Medulla oblongata (tissue), 1 donor: ENCODE data around the gene ZNF205.
A peak's percentile ranks its signal among the peaks of the same experiment; 100 is the strongest.

Experiments
- DNase-seq: peaks from one replicate; pipeline ENCODE4 v3.0.0-alpha.2; 2015; ENCODE audit errors: extremely low spot score

Gene ZNF205

DNA sequence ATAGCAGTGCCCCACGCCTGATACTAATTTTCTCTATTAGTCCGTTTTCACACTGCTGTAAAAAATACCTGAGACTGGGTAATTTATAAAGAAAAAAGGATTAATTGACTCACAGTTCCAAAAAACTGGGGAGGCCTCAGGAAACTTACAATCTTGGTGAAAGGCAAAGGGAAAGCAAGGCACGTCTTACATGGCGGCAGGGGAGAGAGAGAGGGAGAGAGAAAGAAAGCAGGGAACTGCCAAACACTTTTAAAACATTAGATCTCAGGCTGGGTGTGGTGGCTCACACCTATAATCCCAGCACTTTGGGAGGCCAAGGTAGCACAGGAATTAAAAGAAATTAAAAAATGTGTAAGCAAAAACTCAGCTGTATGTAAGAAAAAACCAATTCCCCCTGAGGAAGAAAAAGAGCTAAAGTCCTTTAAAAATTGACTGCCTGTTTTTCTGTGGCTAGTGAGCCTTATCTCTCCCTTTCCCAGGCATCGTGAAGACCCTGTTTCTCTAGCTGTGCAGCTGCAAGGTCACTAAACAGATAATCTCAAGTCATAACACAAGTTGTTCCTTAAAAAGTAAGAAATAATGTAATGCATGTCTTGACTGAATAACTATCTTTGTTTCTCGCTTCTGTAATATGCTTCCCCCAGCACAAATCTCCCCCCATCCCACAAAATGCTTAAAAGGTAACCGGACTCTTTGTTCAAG lies 27.3 kb upstream of the ZNF205 start:
- no peak for DNase-seq

DNA sequence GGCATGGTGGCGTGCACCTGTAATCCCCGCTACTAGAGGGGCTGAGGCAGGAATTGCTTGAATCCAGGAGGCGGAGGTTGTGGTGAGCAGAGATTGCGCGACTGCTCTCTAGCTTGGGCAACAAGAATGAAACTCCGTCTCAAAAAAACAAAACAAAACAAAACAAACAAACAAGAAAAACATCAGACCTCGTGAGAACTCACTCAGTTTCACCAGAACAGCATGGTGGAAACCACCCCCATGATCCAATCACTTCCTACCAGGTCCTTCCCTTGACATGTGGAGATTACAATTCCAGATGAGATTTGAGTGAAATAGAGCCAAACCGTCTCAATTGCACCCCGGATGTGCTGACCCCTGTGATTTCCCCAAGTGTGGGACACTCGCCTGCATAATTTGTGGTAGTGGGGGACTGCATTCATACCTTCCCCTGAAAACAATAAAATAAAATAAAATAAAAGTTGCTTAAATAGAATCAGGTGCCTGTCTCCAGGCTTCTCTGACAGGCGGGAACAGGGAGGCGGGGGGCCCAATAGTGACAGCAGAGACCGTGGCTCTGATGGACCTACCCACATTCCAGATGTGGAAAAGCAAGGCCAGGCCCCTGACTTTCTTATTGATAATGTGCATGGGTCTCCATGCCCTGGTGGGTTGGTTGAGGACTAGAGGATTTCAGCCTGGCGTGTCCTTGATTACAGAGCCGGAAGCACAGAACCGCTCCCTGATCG lies 26.4 kb upstream of the ZNF205 start:
- DNase-seq, result no peak

DNA sequence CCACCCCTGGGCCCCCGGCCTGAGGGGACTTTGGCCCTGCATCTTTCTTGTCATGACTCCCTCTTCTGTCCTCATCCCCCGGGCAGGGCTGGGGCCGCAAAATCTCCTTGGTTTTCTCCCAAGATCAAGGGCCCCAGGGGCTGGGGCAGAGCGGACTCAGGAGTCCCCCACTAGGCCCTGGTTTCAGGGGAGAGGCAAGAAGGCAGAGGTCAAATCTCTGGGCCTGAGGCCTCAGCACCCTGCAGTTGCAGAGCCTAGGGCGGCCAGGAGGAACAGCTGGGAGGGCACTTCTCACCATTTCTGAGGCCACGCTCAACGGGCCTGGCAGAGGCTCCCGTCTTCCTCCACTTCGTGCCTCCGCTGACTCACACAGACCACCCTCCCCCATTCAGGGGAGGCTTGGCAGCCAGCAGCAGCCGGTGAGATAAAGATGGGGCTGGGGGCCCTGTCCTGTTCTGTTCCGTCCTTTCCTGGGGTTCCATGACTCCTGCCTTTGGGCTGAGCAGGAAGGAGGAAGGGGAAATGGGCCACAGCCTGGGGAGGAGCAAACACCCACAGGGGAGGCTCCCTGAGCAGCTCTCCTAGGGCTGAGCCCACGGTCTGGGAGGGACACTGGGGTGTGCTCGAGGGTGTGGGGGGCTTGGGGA lies 25.7 kb upstream of the ZNF205 start:
- no peak for DNase-seq

- no peak for DNase-seq
Observed at GRCh38 chr16:3087243-3088235, 24.8 kb upstream of the ZNF205 start.

GRCh38 chr16:3088450-3088849 lies 23.9 kb upstream of the ZNF205 start:
- no peak for DNase-seq

- no peak for DNase-seq
Observed at GRCh38 chr16:3088925-3089716, 23.3 kb upstream of the ZNF205 start.

DNA sequence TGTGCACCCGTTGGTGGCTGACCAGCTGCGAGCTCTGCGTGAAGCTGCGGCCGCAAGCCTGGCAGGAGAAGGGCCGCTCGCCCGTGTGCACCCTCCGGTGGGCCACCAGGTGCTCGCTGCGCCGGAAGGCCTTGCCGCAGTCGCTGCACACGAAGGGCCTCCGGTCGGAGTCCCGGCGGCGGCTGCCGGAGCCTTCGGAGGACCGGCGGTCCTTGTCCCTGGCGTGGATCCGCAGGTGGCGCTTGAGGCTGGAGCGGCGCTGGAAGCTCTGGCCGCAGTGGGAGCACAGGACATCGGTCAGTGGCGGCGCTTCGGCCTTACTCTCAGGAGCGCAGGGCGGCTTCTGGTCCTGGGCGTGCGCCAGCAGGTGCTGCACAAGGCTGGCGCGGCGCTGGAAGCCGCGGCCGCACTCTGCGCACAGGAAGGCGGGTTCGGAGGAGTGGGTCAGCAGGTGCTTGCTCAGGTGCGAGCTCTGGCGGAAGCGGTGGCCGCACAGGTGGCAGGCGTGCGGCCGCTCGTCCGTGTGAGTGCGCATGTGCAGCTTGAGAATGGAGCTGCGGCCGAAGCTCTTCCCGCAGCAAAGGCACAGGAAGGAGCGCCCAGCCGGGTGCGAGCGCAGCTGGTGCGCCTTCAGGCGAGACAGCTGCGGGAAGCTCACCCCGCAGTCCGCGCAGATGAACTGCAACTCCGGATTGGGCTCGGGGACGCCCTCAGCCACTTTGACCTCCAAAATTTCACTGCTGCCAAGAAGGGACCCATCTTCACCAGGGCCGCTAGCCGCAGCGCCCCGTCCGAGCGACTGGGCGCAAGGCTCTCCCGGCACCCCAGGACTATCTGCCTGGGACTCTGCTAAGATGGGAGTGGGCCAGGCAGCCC lies 22.4 kb upstream of the ZNF205 start:
- no peak for DNase-seq

GRCh38 chr16:3091551-3091950 lies 20.8 kb upstream of the ZNF205 start:
- no peak for DNase-seq

DNA sequence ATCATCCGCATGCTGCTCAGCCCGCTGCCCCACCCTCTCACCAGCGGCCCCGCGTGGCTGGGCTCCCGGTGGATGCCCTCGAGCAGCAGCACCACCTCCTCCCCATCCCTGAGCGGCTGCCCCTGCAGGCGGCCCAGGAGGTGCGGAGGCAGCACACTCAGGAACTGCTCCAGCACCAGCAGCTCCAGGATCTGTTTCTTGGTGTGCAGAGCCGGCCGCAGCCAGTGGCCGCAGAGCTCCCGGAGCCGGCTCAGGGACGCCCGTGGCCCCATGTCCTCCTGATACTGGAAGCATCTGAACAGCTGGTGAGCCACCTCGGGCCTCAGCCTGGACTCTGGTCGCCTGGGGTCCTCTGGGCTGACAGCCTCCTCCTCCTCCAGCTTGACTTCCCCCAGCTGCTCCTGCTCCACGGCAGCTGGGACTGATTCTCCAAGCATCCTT lies 19.9 kb upstream of the ZNF205 start:
- DNase-seq, result no peak

GRCh38 chr16:3094289-3095027 lies 17.9 kb upstream of the ZNF205 start:
- peak; percentile 27 for DNase-seq

DNA sequence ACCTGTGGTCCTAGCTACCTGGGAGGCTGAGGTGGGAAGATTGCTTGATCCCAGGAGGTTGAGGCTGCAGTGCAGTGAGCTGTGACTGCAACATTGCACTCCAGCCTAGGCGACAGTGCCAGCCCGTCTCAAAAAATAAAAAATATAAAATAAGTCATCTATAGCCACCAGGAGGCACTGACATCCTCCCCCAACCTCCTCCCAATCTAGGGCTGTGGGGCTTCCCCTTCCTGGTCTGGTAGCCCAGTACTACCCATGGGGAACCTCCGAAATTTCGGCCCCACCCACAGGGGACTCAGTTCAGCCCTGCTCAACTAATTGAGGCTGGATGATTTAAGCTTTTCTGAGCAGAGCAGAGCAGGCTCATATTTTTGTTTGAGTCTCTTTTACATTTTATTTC lies 16.5 kb upstream of the ZNF205 start:
- peak; percentile 25 for DNase-seq

DNA sequence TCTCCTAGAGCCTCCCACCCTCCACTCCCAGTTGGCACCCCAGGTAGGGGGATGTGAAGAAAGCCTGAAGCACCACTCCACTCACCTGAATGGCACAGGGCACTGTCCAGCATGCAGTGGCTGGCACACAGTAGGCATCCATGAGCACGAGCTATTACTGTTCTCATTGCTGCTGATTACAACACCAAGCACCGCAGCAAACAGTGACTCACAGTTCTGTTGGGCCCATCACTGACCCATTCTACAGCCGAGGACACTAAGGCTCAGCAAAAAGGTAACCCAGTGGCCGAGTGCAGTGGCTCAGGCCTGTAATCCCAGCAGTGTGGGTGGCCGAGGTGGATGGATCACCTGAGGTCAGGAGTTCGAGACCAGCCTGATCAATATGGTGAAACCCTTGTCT lies 16.0 kb upstream of the ZNF205 start:
- DNase-seq, result no peak

GRCh38 chr16:3097266-3097665 lies 15.1 kb upstream of the ZNF205 start:
- no peak for DNase-seq

DNA sequence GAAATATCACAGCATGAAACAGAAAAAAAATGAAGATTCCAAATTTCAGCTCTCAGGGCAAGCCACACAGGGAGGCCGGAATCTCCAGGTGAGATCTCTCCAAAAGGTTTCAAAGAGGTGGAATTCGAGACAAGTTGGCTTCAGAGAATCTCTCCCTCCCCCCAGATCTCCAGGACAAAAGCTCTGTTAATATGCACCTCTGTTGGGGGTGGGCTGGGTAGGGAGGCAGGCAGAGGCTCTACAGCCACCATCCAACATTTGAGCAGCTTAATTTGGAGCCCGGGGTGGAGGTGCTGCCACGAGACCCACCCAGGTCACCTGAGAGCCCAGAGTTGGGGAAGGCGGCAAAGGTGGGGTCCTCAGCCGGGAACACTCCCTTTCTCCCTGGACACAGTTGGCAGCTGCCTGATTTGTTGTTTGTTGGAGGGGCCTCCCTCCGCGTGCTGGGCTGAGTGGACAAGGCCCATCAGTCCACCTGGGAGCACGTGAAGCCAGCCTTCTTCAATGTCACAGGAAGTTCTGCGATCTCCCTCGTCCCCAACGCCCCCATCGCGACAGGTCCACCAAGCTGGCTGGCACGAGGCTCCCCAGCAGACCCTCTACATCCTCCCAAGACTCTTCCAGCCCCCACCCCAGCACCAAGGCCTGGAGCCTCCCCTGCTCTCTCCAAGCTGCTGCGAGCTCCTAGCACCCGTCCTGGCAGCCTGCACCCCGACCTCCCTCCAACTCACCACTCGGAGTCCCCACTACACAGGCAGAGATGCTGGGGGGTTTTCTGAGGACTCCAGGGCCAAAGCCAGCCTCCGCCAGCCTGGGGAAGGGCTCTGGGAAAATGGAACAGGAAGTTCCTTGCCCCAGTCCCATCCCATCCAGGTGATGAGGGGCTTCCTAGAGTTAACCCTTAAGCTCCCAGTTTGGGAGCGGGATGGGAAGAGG lies 13.7 kb upstream of the ZNF205 start, which contains the start of gene ZSCAN10:
Gene ZSCAN10 (minus strand): TSS at position 836 of the 936 bp plus-strand sequence. CDS start 6,357 bp downstream, outside the sequence.
- no peak for DNase-seq

- no peak for DNase-seq
Observed at GRCh38 chr16:3099395-3099731, 13.0 kb upstream of the ZNF205 start.

DNA sequence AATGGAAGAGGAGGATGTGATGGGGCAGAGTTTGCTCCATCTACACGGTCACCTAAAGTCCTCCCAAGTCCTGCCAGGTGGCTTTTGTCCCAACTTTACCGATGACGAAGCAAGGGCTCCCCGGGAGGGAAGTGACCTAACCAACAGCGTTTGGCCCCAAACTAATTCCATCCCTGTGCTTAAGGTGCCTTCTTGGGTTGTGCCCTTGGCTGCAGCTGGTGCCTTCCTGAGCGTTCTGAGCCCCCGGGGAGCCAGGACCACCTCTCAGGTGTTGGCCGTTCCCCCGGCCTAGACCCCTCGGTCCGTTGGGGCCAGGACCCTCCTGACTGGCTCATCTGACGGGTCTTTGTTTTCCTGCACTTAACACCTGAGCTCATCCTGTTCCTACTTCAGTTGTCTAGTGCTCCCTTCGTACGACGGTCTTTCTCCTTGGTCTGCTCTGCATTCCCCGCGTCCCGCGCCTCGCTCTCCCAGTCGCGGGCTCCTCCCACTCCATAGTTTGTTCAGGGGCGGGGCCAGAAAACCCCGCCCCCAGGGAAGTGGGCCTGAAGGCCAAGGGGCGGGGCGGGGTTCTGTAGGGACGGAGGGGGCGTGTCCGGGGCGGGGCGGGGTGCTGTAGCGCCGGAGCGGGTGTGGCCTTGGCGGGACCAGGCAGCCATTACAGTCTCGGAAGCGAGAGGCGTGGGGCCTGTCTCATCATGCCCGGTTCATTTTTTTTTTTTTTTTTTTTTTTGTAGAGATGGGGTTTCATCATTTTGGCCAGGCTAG lies 12.5 kb upstream of the ZNF205 start:
- peak; percentile 81 for DNase-seq
